Measurements from ENCODE around the gene MCF2. TPM values are rescaled to one million over a fixed set of nuclear protein-coding genes. Genes with fewer than 3 reads are reported as not detected.

MCF2 gene
- total and polyA plus RNA-seq, 2 of the 8 experiments (the other 6 are each of a cell fraction or from before 2014, with no cell fraction given): 0.30 to 0.71 TPM

- TF ChIP-seq ATF3 (IDR thresholded peaks at IDR 0.05; ENCODE audit: insufficient read depth, low read depth, low read length) (no peak), GABPA (IDR thresholded peaks at IDR 0.05; ENCODE audit: borderline replicate concordance, insufficient read depth, low read length) (no peak), KDM1A (IDR thresholded peaks at IDR 0.05; ENCODE audit: borderline replicate concordance, low read length) (no peak), SP2 (IDR thresholded peaks at IDR 0.05; ENCODE audit: low read length) (no peak)
- TF ChIP-seq, protein P1, sequence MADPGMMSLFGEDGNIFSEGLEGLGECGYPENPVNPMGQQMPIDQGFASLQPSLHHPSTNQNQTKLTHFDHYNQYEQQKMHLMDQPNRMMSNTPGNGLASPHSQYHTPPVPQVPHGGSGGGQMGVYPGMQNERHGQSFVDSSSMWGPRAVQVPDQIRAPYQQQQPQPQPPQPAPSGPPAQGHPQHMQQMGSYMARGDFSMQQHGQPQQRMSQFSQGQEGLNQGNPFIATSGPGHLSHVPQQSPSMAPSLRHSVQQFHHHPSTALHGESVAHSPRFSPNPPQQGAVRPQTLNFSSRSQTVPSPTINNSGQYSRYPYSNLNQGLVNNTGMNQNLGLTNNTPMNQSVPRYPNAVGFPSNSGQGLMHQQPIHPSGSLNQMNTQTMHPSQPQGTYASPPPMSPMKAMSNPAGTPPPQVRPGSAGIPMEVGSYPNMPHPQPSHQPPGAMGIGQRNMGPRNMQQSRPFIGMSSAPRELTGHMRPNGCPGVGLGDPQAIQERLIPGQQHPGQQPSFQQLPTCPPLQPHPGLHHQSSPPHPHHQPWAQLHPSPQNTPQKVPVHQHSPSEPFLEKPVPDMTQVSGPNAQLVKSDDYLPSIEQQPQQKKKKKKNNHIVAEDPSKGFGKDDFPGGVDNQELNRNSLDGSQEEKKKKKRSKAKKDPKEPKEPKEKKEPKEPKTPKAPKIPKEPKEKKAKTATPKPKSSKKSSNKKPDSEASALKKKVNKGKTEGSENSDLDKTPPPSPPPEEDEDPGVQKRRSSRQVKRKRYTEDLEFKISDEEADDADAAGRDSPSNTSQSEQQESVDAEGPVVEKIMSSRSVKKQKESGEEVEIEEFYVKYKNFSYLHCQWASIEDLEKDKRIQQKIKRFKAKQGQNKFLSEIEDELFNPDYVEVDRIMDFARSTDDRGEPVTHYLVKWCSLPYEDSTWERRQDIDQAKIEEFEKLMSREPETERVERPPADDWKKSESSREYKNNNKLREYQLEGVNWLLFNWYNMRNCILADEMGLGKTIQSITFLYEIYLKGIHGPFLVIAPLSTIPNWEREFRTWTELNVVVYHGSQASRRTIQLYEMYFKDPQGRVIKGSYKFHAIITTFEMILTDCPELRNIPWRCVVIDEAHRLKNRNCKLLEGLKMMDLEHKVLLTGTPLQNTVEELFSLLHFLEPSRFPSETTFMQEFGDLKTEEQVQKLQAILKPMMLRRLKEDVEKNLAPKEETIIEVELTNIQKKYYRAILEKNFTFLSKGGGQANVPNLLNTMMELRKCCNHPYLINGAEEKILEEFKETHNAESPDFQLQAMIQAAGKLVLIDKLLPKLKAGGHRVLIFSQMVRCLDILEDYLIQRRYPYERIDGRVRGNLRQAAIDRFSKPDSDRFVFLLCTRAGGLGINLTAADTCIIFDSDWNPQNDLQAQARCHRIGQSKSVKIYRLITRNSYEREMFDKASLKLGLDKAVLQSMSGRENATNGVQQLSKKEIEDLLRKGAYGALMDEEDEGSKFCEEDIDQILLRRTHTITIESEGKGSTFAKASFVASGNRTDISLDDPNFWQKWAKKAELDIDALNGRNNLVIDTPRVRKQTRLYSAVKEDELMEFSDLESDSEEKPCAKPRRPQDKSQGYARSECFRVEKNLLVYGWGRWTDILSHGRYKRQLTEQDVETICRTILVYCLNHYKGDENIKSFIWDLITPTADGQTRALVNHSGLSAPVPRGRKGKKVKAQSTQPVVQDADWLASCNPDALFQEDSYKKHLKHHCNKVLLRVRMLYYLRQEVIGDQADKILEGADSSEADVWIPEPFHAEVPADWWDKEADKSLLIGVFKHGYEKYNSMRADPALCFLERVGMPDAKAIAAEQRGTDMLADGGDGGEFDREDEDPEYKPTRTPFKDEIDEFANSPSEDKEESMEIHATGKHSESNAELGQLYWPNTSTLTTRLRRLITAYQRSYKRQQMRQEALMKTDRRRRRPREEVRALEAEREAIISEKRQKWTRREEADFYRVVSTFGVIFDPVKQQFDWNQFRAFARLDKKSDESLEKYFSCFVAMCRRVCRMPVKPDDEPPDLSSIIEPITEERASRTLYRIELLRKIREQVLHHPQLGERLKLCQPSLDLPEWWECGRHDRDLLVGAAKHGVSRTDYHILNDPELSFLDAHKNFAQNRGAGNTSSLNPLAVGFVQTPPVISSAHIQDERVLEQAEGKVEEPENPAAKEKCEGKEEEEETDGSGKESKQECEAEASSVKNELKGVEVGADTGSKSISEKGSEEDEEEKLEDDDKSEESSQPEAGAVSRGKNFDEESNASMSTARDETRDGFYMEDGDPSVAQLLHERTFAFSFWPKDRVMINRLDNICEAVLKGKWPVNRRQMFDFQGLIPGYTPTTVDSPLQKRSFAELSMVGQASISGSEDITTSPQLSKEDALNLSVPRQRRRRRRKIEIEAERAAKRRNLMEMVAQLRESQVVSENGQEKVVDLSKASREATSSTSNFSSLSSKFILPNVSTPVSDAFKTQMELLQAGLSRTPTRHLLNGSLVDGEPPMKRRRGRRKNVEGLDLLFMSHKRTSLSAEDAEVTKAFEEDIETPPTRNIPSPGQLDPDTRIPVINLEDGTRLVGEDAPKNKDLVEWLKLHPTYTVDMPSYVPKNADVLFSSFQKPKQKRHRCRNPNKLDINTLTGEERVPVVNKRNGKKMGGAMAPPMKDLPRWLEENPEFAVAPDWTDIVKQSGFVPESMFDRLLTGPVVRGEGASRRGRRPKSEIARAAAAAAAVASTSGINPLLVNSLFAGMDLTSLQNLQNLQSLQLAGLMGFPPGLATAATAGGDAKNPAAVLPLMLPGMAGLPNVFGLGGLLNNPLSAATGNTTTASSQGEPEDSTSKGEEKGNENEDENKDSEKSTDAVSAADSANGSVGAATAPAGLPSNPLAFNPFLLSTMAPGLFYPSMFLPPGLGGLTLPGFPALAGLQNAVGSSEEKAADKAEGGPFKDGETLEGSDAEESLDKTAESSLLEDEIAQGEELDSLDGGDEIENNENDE (IDR thresholded peaks at IDR 0.05; ENCODE audit: insufficient replicate concordance, low read length): no peak
- TF ChIP-seq, protein P2, sequence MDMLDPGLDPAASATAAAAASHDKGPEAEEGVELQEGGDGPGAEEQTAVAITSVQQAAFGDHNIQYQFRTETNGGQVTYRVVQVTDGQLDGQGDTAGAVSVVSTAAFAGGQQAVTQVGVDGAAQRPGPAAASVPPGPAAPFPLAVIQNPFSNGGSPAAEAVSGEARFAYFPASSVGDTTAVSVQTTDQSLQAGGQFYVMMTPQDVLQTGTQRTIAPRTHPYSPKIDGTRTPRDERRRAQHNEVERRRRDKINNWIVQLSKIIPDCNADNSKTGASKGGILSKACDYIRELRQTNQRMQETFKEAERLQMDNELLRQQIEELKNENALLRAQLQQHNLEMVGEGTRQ (IDR thresholded peaks at IDR 0.05; ENCODE audit: low read length): no peak
These were observed 168.8 kb downstream of the MCF2 start (continued) for GRCh38 chrX:139538907-139539790.
